Measurements from ENCODE around the gene ACTN3.

DNA sequence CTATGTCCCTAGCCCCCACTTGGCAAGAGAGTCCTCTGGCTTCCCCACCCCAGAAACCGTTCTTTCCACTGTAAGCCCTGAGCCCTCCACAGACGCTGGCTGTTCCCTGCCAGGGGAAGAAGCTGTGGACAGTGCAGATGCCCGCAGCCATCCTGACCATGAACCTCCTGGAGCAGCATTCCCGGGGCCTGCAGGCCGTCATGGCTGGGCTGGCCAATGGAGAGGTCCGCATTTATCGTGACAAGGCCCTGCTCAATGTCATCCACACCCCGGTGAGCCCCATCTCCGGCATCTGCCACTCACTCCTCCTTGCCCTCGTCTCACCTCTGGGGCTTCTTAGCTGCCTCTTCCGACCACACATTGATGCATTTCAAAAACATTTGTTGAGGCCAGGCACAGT is 23.1 kb upstream of the ACTN3 start:
- TF ChIP-seq, protein P1, sequence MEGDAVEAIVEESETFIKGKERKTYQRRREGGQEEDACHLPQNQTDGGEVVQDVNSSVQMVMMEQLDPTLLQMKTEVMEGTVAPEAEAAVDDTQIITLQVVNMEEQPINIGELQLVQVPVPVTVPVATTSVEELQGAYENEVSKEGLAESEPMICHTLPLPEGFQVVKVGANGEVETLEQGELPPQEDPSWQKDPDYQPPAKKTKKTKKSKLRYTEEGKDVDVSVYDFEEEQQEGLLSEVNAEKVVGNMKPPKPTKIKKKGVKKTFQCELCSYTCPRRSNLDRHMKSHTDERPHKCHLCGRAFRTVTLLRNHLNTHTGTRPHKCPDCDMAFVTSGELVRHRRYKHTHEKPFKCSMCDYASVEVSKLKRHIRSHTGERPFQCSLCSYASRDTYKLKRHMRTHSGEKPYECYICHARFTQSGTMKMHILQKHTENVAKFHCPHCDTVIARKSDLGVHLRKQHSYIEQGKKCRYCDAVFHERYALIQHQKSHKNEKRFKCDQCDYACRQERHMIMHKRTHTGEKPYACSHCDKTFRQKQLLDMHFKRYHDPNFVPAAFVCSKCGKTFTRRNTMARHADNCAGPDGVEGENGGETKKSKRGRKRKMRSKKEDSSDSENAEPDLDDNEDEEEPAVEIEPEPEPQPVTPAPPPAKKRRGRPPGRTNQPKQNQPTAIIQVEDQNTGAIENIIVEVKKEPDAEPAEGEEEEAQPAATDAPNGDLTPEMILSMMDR (IDR thresholded peaks at IDR 0.05), result no peak
- no peak for TF ChIP-seq POLR2A (IDR thresholded peaks at IDR 0.05)

All from body of pancreas (tissue), 4 donors.